ENCODE data around the gene ACYP1. TPM values are rescaled to one million over a fixed set of nuclear protein-coding genes. Genes with fewer than 3 reads are reported as not detected.
"Not testable (repeated sequence)": the region's sequence is repeated elsewhere in the genome, so short reads cannot be mapped to it uniquely, and the experiment has no call there.

The ACYP1 gene
- total RNA-seq, 1 experiment from 2014 or later, result 43.6 TPM

DNA sequence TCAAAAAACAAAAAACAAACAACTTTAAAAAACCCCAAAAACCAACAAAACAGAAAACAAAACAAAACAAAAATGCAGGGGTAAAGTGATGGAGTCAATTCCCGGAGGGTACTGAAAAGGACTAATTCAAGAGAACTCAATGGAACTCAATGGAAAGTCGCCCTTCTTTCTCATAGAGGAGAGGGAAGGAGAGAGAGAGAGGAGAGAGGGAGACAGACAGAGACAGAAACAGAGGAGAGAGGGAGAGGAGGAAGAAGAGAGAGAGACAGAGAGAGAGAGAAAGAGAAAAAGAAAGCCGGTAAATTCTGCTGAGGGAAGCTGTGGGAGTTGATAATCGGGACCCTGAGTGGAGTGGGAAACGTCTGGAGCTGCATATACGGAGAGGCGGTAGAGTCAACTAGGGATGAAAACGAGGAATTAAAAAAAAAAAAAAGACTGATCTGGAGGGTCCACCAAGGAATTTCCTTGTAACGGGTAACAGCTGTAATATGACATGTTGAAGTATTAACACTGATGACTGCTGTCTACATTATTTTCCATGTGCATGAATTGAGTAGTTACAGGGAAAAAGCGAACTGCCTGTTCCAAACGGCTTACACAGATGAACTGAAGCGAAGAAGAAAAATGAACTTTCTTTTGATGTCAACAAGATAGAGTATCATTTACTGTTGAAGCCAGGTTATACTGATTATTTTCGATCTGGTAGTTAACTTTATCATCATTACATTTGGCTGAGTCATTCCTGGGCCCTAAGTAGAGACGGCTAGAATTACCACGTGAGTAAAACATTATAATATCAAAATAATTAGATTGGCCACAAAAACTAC lies 4.7 kb upstream of the ACYP1 start:
- no peak for DNase-seq (ENCODE audit: low read depth)

DNA sequence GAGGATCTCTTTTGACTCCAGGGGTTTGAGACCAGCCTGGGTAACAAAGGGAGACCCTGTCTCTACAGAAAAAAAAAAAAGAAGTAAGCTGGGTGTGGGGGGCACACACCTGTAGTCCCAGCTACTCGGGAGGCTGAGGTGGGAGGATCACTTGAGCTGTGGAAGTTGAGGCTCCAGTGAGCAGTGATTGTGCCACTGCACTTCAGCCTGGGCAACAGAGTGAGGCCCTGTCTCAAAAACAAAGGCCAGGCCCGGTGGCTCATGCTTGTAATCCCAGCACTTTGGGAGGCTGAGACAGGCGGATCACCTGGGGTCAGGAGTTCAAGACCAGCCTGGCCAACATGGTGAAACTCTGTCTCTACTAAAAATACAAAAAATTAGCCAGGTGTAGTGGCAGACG lies 3.9 kb upstream of the ACYP1 start:
- not testable (repeated sequence) for DNase-seq (ENCODE audit: low read depth)

DNA sequence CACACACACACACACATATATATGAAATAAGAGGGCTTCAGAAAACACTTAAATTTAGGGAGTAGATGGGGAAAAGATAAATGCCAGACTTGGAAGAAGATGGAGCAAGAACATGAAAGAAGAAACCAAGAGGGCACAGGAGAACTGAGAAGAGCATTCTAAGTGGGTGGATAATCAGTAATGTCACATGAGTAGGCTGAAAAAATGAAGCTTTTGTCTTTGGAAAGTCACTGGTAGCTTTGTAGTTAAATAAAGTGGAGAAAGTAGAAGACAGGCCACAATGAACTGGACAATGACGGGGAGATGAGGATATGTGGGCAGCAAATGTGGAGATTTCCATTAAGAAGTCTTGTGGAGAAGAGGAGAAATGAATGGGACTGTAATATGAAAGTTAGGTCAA lies 3.4 kb upstream of the ACYP1 start:
- DNase-seq (ENCODE audit: low read depth), result no peak

DNA sequence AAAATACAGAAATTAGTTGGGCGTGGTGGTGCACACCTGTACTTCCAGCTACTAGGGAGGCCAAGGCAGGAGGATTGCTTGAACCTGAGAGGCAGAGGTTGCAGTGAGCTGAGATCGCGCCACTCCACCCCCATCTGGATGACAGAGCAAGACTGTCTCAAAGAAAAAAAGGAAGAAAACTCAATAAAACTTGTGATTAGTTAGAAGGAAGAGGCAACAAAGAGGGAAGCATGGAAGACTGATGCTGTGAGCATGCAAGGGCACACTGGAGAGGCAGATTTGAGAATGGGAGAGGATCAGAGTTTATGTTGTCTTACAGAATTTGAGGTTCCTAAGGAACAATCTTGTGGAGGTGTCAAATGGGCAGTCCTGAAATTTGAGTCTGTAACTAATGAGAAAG lies 2.9 kb upstream of the ACYP1 start:
- no peak for DNase-seq (ENCODE audit: low read depth)

DNA sequence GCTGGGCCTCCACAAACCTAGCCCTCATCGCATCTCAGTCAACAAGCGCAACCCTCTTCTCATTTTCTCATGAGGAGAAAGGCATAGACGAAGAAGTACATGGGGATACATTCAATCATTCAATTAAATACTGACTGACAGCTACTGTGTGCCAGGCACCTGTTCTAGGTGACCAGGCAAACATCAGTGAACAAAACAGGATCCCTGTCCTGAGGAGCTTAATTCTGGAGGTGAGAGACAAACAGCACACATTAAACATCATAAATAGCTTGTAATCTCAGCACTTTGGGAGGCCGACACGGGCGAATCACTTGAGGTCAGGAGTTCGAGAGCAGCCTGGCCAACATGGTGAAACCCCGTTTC lies 362 bp upstream of the ACYP1 start:
- DNase-seq (ENCODE audit: low read depth), result no peak

DNA sequence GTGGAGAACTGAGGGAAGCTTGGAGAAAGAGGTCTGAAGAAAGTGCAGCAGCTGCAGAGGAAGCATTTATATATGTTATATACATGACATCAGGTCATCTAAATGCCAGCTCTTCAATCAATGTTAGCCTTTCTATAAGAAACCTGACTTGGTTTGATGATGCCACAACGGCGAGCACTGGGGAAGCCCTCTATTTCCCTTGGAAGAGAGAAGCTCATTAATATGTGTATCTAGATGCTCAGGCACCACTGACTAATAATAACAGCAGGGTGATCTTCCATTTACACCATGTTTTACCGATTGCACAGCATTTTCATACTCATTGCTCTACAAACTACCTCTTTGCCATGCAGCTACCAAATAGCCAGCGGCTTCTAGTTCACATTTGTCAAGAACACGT lies 811 bp downstream of the ACYP1 start:
- no peak for DNase-seq (ENCODE audit: low read depth)

DNA sequence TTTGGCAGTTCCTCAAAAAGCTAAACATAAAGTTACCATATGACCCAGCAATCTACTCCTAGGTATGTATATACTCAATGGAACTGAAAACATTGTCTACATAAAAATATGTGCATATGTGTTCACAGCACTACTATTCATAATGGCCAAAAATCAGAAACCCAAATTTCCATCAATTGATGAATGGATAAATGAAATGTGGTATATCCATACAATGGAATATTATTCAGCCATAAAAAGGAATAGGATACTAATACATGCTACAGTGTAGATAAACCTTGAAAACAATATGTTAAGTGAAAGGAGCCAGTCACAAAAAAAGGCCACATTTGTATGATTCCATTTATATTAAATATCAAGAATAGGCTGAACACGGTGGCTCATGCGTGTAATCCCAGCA lies 3.4 kb downstream of the ACYP1 start:
- DNase-seq (ENCODE audit: low read depth), result no peak

DNA sequence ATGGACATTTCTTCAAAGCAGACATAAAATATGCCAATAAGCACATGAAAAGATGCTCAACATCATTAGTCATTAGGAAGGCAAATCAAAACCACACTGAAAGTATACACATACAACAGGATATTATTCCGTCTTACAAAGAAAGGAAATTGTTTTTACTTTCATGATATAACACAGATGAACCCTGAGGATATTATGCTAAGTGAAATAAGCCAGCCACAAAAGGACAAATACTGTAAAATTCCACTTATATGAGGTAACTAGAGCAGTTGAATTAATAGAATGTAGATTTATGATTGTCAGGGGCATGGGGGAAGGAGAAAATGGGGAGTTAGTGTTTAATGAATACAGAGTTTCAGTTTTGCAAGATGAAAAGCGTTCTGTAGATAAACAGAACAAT lies 4.2 kb downstream of the ACYP1 start:
- DNase-seq (ENCODE audit: low read depth), result no peak

DNA sequence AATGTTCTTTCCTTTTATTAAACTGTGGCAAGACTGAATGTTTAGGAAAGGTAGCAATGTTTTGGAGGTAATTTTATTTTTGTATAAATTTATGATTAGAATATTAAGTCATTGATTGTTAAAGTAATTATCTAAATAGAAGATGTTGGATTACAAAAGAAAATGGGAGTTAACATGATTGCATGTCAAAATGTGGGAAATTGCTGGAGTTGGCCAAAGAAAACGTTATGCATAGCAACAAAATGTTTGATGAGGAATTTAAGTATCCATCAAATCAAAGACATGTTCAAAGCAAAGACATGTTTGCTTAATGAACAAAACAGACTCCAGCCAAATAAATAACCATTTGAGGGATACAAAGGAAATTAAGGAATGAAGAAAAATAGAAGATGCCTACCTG lies 9.4 kb downstream of the ACYP1 start:
- DNase-seq (ENCODE audit: low read depth), result no peak

DNA sequence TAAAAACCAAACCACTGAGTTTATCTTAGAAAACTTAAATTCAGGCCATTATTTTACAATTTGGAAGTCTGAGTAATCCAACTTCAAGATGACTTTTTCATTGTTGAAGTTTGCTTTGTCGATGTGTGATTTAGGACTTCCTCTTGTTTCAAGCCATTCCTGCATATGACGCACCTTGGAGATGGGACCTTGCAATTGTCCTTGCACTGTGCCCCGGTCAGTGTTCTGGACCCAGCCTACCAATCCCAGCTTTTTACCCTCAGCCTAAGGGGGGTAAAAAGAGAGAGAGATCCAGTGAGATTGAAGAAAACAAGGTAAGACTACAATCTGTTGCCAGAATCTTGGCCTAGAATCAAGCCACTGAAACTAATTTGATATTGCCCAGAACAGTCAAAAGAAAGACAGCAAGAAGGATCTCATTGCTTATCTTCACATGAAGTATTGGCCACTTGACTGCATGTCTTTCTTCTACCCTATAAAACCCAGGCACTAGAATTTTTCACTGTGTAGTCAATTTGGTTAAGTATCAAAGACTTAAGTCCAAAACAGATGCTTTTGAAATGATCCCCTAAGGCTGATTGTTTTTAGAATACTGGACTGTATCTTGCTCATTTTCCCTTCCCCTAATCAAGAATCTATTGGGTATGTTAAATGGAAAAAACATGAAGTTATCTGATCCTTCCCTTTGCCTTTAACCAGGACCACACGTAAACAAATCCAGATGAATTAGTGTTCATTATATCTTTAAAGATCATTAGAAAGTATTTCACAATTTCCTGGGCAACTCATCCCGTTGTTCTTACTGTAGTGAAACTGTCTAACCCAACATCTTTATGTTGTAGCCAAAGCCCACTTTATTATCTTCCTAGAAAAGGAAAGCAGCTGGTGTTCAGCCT lies 10.2 kb downstream of the ACYP1 start:
- DNase-seq (ENCODE audit: low read depth), result no peak

DNA sequence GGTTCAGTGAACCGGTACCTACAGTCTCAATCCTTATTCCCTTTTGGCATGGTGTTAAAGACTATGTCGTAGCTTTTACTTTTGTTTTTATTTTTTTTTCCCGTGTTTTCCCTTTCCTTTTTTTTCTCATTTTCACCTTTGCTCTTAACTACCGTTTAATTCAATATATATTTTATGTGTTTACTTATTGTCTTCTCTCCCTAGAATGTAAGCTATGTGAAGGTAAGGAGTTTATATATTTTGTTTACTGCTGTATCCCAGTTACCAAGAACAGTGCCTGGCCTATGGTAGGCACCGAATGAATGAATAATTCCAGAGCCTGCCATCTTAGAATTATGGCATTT lies 12.3 kb downstream of the ACYP1 start:
- no peak for DNase-seq (ENCODE audit: low read depth)

DNA sequence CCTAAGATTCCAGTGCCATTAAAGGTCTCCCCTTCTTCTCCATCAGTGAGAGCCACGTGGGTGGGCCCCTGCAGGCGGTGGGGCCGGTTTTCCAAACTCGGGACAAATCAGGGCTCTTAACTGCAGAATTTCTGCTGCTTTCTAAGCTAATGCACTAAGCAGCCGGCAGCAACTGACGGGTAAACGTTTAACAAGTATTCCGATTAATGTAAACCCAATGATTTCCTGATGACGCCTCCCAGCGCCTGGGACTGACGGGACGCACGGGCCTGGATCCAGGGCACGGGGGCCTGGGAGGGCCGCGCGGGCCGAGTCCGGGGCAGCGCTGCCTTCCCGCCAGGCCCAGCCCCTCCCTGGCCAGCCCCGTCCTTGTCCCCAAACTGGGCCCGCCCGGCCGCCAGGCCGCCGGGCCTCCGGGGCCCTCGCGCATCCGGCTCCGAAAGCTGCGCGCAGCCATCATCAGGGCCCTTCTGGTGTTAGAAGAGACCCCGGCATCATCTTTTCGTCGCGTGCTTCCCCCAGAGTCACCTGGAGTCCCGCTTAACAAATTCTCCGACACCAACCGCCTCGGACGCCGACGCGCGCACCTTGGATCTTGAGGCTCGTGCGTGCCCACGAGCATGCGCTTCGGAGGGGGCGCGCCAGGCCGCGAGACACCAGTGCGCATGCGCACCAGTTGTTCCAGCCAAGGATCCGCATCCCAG lies 12.8 kb downstream of the ACYP1 start, which contains the start of gene MLH3:
Gene MLH3 (minus strand): TSS at position 616 of the 704 bp plus-strand sequence. CDS start 1,812 bp downstream, outside the sequence.
- DNase-seq (ENCODE audit: low read depth), result peak; percentile 76

DNA sequence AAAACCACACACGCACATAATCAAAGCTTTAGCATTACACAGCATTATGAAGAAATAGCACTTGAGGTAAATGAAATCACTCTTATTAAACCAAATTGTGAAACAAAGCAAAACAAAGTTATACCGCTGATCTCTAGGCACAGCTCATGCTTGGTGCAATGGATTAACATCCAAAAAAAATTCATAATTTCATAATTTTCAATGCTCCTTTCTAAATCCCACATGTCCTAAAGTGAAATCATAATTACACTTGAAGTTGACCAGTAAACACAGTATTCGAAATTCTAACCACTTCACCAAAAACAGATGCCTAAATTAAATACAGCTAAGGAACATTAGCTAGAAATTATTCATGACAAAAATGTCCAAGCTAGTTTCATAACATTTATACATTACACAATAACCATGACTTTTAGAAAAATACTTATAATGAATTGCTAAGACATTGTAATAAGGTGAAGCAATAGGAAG lies 14.1 kb downstream of the ACYP1 start:
- DNase-seq (ENCODE audit: low read depth), result no peak

DNA sequence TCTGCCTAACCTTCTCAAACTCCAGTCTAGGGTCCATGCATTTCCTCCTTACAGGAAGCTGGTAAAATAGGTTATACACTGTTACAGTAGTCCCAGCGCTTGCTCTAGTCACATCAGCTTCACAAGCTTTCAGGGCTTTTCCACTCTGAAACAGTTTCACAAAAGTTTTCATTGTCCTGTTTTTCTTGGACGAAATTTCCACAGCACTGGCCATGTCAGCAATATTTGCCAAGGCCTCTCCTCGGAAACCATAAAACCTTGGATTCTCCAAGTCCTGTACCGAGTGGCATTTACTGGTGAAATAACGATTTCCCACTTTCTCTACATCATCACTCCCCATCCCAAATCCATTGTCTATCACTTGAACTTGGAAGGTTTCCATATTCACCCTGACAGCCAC lies 14.7 kb downstream of the ACYP1 start:
- DNase-seq (ENCODE audit: low read depth), result no peak

DNA sequence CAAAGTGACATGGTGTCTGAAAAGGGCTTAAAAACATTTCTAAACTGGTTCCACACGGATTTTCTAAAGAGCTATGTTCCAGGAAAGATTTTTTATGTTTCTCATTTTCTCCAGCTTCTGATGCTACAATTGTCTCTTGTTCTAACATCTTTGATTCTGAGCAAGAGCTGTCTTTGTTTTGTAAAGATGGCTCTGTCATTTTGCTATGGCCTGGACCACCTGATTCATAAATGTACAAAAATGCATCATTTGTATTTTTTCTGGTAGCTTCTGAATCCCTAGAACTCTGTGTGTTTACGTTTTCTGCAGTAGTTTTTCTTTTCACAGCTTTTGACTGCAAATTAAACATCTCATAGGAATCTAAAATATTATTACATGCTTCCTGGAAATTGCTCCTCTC lies 15.7 kb downstream of the ACYP1 start:
- DNase-seq (ENCODE audit: low read depth), result no peak

DNA sequence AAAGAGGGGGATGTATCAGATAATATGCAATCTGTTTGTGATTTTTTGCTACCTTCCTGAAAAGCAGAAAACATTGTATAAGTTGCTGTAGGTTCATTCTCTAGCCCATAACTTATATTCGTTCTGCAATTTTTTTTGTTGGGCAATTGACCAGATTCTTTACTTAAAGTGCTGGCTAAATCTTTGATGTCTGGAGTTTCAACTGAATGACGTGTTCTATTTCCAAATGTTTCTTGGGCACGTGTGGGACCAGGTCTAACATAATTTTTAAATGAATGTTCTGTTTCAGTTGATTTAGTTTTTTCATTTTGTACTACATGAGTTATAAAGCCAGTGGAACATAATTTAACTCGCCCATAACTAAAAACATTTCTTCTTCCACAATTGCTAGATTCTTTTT lies 16.3 kb downstream of the ACYP1 start:
- DNase-seq (ENCODE audit: low read depth), result no peak

DNA sequence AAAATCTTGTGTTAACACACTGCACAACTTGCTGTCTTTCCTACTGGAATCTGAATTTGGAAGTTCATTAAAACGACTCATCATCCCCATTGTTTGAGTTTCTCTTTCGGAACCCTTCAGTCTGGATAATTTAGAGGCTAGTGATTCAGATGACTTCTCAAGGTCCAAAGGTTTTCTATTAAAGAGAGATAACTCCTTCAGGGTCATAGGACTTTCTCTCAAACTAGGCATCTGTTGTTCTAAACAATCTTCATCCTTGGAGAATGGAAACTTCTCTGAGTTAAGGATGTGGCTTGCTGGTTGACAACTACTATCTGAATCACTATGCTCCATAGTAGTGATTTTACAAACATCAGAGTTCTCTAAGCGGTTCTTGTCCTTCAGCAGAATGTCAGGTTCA lies 16.9 kb downstream of the ACYP1 start:
- no peak for DNase-seq (ENCODE audit: low read depth)

DNA sequence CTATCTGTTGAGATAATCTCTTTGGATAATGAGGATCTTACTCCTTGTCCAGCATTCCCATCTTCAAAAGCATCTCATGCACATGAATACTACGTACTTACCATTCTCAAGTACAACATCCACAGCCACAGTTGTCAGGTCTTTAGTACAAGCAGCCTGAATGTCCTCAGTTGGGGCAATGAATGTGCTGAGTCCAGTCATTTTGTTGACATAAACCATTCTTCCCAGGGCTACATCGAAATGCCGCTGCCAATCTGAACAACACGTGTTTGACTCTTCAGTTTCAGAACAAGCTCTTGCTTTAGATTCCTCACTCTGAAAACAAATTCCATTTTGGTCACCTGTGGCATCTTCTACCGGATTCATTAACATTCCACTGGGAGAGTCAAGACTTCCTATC lies 17.5 kb downstream of the ACYP1 start:
- no peak for DNase-seq (ENCODE audit: low read depth)

DNA sequence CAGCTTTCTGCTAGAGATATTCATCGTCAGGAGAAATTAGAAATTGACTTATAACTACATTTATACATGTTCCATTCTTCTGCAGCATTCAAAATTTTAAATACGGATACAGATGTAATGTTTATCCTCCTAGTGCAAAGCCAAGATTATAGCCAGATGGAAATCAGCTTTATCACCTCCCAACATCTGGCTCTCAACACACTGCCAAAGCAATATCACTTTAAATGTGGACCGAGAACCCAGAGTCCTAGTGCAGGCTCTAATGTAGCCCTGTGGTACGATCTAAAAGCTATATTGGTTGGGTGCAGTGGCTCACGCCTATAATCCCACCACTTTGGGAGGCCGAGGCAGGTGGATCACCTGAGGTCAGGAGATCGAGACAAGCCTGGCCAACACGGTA lies 19.1 kb downstream of the ACYP1 start:
- no peak for DNase-seq (ENCODE audit: low read depth)

DNA sequence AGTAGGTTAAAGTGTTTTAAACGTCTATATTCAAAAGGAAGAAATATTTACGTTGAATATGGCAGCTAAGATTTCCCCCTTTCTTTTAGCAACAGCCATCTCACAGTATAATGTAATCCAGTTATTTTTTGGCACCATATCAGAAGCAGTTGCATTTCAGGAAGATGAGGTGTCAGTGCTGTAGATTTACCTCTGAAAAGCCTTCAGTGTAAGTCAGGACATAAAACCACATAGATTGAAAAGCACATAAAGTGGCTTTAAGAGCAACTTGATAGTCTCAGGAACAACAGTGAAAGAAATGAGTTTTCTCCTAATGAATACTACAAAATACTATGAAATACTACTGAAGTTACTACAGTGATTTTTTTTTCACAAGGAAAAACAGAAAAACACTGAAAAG lies 19.5 kb downstream of the ACYP1 start:
- DNase-seq (ENCODE audit: low read depth), result no peak

DNA sequence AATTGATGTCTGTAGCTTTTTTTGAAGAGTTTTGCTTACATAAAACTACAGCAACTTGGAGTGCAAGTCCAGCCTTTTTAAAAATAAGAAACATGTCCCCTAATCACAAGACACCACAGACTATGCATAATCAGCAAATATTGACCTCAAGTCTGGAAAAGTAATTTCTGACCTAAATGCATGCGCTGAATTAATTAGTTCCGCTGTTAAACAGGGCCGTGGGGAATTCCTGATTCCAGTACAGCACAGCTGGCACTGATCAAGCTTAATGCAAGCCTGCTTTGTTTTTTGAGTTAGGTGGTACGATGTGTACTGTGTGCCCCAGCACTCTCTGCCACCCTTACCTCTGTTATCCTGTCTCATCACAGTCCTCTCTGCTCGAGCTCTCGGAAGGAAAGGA lies 21.8 kb downstream of the ACYP1 start:
- peak; percentile 73 for DNase-seq (ENCODE audit: low read depth)

DNA sequence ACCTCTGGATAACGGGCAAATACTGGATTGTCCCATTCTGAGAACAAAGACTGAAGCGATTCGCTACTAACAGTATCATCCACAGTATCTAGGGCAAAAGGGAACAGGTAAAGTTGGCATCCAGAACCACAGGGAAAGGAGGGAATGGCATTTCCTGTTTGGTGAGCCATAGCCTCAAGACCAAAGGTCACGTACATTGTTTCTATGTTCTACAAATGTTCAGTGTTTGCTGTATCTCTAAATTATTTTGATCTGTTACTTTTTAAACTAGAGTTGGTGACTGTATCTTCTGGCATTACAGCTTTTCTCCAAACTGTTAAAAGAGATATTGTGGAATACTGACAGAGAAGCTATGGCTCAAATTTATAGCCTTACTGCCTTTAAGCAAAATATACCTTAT lies 22.2 kb downstream of the ACYP1 start:
- DNase-seq (ENCODE audit: low read depth), result no peak
